Mammary epithelial cell (primary cell): ENCODE measurements around the gene TFDP2.

ENCODE experiments used
- EZH2 ChIP-seq: IDR thresholded peaks from 2 replicates; pipeline ENCODE4 v1.6.1; 2012; ENCODE audit warnings: low read length, inconsistent platforms, borderline replicate concordance
- TF ChIP-seq, protein P1 (sequence below), 2 donors: IDR thresholded peaks in 1 of 2; conservative IDR thresholded peaks in 1 of 2; 2 replicates each; pipeline ENCODE4 v1.5.1; 2011 to 2012; ENCODE audit warnings: inconsistent platforms in 2 of 2, low read length in 2 of 2, mild to moderate bottlenecking in 2 of 2, control low read depth in 1 of 2, low read depth in 1 of 2; ENCODE audit not compliant: insufficient read depth in 1 of 2; ENCODE audit errors: extremely low read depth in 1 of 2

DNA sequence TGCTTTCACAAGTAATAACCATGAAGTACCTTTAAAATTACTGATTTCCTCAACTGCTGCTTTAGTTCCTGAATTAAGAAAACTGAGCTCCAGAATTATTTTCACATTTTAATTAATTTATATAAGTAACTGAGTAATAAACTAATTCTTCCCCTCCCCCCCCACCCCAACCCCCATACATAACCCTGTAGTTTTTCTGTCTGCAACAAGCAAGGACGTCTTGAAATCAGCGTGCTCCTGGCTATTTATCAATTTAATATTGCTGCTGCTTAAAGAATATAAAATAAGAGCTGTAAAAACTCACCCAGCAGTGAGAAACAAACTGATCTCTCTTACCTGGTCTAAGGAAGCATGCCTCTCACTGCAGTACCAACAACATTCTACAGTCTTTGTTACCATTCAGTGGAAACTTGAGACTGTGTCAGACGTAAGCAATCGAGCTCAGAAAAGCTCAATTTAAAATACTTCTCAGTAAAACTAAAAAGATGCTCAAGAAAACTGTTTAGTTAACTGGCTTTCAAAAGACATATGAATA, 121.0 kb downstream of the TFDP2 start:
- TF ChIP-seq, protein P1, sequence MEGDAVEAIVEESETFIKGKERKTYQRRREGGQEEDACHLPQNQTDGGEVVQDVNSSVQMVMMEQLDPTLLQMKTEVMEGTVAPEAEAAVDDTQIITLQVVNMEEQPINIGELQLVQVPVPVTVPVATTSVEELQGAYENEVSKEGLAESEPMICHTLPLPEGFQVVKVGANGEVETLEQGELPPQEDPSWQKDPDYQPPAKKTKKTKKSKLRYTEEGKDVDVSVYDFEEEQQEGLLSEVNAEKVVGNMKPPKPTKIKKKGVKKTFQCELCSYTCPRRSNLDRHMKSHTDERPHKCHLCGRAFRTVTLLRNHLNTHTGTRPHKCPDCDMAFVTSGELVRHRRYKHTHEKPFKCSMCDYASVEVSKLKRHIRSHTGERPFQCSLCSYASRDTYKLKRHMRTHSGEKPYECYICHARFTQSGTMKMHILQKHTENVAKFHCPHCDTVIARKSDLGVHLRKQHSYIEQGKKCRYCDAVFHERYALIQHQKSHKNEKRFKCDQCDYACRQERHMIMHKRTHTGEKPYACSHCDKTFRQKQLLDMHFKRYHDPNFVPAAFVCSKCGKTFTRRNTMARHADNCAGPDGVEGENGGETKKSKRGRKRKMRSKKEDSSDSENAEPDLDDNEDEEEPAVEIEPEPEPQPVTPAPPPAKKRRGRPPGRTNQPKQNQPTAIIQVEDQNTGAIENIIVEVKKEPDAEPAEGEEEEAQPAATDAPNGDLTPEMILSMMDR (conservative IDR thresholded peaks at IDR 0.05 in 1 of 2, IDR thresholded peaks at IDR 0.05 in 1 of 2; ENCODE audit: extremely low read depth in 1 of 2, insufficient read depth in 1 of 2, low read depth in 1 of 2, low read length in 2 of 2), result no peak
- no peak for TF ChIP-seq EZH2
